ENCODE data around the gene CEL. TPM values are rescaled to one million over a fixed set of nuclear protein-coding genes. Genes with fewer than 3 reads are reported as not detected.

Gene CEL
- total RNA-seq, 1 experiment from 2014 or later = 6.9 TPM

GRCh38 chr9:133075925-133076630, 14.3 kb downstream of the CEL start:
- intact Hi-C loops (cut with micrococcal nuclease) = no loop called here
- no peaks in the 10 kb centered on the region for H3K79me2 ChIP-seq (ENCODE audit: insufficient read depth, low read length)
- ChIA-PET RAD21 (ENCODE audit: low non-redundant PET in 1 of 2, low total read pairs in 2 of 2, uncharacterized antibody in 2 of 2, unreplicated experiment in 2 of 2) (no interaction called here), CTCF (interaction anchor here (2.8 kb wide), 1 partner anchor 68 kb away, joined by 7 read pairs; no protein-coding TSS in a partner anchor), POLR2A (no interaction called here)
- TF ChIP-seq EZH2phosphoT487 (IDR thresholded peaks at IDR 0.05; ENCODE audit: borderline replicate concordance) (no peak), TCF7L2 (IDR thresholded peaks at IDR 0.05; ENCODE audit: borderline replicate concordance, extremely low read depth, insufficient read depth, insufficient read length) (no peak)
- 0 out of 2 replicates have a peak, but pooled peaks cover 3% of the 10 kb centered on the region for H3K27me3 ChIP-seq (ENCODE audit: insufficient read depth, low read length)
- no TSS peak for BruUV-seq (replicated peaks)
- DNase-seq (ENCODE audit: low read depth, low spot score) = no peak
- no peaks in the 10 kb centered on the region for H3K4me1 ChIP-seq (ENCODE audit: control insufficient read depth in 1 of 2, insufficient read depth in 2 of 2, low read length in 2 of 2)
- no peak for ATAC-seq
- H2AFZ ChIP-seq (ENCODE audit: low read depth, low read length, poor library complexity, severe bottlenecking) = no peak overlapping the region
- H4K20me1 ChIP-seq (ENCODE audit: insufficient read depth) = no peaks in the 10 kb centered on the region
- H3K36me3 ChIP-seq (ENCODE audit: control insufficient read depth in 1 of 2, insufficient read depth in 2 of 2, low read length in 2 of 2) = no peaks in the 10 kb centered on the region
- no peak overlapping the region for H3K4me2 ChIP-seq (ENCODE audit: low read length)
- no peaks in the 10 kb centered on the region for H3K9me2 ChIP-seq (ENCODE audit: insufficient read depth)
- no peak overlapping the region for H3K27ac ChIP-seq (ENCODE audit: low read depth, low read length)
- no peaks in the 10 kb centered on the region for H3K9me3 ChIP-seq (ENCODE audit: control insufficient read depth in 1 of 2, insufficient read depth in 1 of 2, low read depth in 1 of 2, low read length in 2 of 2)
- H3K9ac ChIP-seq (ENCODE audit: low read length) = no peak overlapping the region
- no peak overlapping the region for H3K4me3 ChIP-seq (replicated peaks in 1 of 2; ENCODE audit: low read depth in 1 of 2, low read length in 2 of 2)

GRCh38 chr9:133076691-133077090, 14.9 kb downstream of the CEL start:
- Histone ChIP-seq H3K4me2 (ENCODE audit: low read length) (no peak overlapping the region), H3K36me3 (ENCODE audit: control insufficient read depth in 1 of 2, insufficient read depth in 2 of 2, low read length in 2 of 2) (no peaks in the 10 kb centered on the region), H3K9me2 (ENCODE audit: insufficient read depth) (no peaks in the 10 kb centered on the region), H3K79me2 (ENCODE audit: insufficient read depth, low read length) (no peaks in the 10 kb centered on the region), H3K9me3 (ENCODE audit: control insufficient read depth in 1 of 2, insufficient read depth in 1 of 2, low read depth in 1 of 2, low read length in 2 of 2) (no peaks in the 10 kb centered on the region), H4K20me1 (ENCODE audit: insufficient read depth) (no peaks in the 10 kb centered on the region), H2AFZ (ENCODE audit: low read depth, low read length, poor library complexity, severe bottlenecking) (no peak overlapping the region), H3K4me3 (replicated peaks in 1 of 2; ENCODE audit: low read depth in 1 of 2, low read length in 2 of 2) (no peak overlapping the region), H3K9ac (ENCODE audit: low read length) (no peak overlapping the region), H3K27me3 (ENCODE audit: insufficient read depth, low read length) (0 out of 2 replicates have a peak, but pooled peaks cover 3% of the 10 kb centered on the region), H3K4me1 (ENCODE audit: control insufficient read depth in 1 of 2, insufficient read depth in 2 of 2, low read length in 2 of 2) (no peaks in the 10 kb centered on the region), H3K27ac (ENCODE audit: low read depth, low read length) (no peak overlapping the region)
- intact Hi-C loops (cut with micrococcal nuclease) = no loop called here
- BruUV-seq (replicated peaks) = no TSS peak
- ChIA-PET RAD21 (ENCODE audit: low non-redundant PET in 1 of 2, low total read pairs in 2 of 2, uncharacterized antibody in 2 of 2, unreplicated experiment in 2 of 2) (no interaction called here), CTCF (no interaction called here), POLR2A (no interaction called here)
- ATAC-seq (no peak), DNase-seq (ENCODE audit: low read depth, low spot score) (no peak)
- TF ChIP-seq SP1 (IDR thresholded peaks at IDR 0.05; ENCODE audit: low read depth) = no peak
- TF ChIP-seq POLR2AphosphoS5 (IDR thresholded peaks at IDR 0.05; ENCODE audit: low read depth, low read length) = no peak
- no peak for TF ChIP-seq REST (IDR thresholded peaks at IDR 0.05; ENCODE audit: low read depth)
- no peak for TF ChIP-seq ATF3 (IDR thresholded peaks at IDR 0.05)
- TF ChIP-seq ZFX (IDR thresholded peaks at IDR 0.05) = no peak
- TF ChIP-seq ELF1 (IDR thresholded peaks at IDR 0.05; ENCODE audit: borderline replicate concordance, low read depth) = no peak
- TF ChIP-seq ZNF274 (IDR thresholded peaks at IDR 0.05; ENCODE audit: low read depth, low read length) = no peak
- TF ChIP-seq CBX3 (IDR thresholded peaks at IDR 0.05; ENCODE audit: low read depth) = no peak
- no peak for TF ChIP-seq CEBPB (IDR thresholded peaks at IDR 0.05; ENCODE audit: low read depth)
- TF ChIP-seq ZBTB33 (IDR thresholded peaks at IDR 0.05; ENCODE audit: extremely low read depth, insufficient replicate concordance, low read length) = no peak
- no peak for TF ChIP-seq MAX (IDR thresholded peaks at IDR 0.05)
- no peak for TF ChIP-seq RAD21 (IDR thresholded peaks at IDR 0.05; ENCODE audit: low read depth)
- no peak for TF ChIP-seq POLR2A (IDR thresholded peaks at IDR 0.05; ENCODE audit: borderline replicate concordance, extremely low read depth, insufficient read depth, insufficient read length)
- TF ChIP-seq JUND (IDR thresholded peaks at IDR 0.05) = no peak
